ENCODE results near the gene NFATC2.

The NFATC2 gene

GRCh38 chr20:51563174-51563485, 20.6 kb upstream of the NFATC2 start:
- DNase-seq (ENCODE audit: low read depth, low spot score) = no peak
- in situ Hi-C loops (cut with HindIII; ENCODE audit: low sequenced_read_pairs) = no loop called here
- TF ChIP-seq CTCF (IDR thresholded peaks at IDR 0.05; ENCODE audit: low read depth, low read length) = no peak
- H3K4me3 ChIP-seq (ENCODE audit: low read depth, low read length) = peak overlapping the region; percentile 67

- in situ Hi-C loops (cut with HindIII; ENCODE audit: low sequenced_read_pairs) = no loop called here
- peak overlapping the region; percentile 67 for H3K4me3 ChIP-seq (ENCODE audit: low read depth, low read length)
- peak; percentile 97 for DNase-seq (ENCODE audit: low read depth, low spot score)
- no peak for TF ChIP-seq CTCF (IDR thresholded peaks at IDR 0.05; ENCODE audit: low read depth, low read length)
Measured at GRCh38 chr20:51562332-51563173, 20.0 kb upstream of the NFATC2 start.

GRCh38 chr20:51562027-51562331, 19.5 kb upstream of the NFATC2 start:
- in situ Hi-C loops (cut with HindIII; ENCODE audit: low sequenced_read_pairs) = no loop called here
- peak; percentile 59 for DNase-seq (ENCODE audit: low read depth, low spot score)
- TF ChIP-seq CTCF (IDR thresholded peaks at IDR 0.05; ENCODE audit: low read depth, low read length) = no peak
- H3K4me3 ChIP-seq (ENCODE audit: low read depth, low read length) = peak overlapping the region; percentile 67

GRCh38 chr20:51560550-51561307, 18.2 kb upstream of the NFATC2 start:
- in situ Hi-C loops (cut with HindIII; ENCODE audit: low sequenced_read_pairs) = no loop called here
- peak overlapping the region; percentile 67 for H3K4me3 ChIP-seq (ENCODE audit: low read depth, low read length)
- no peak for TF ChIP-seq CTCF (IDR thresholded peaks at IDR 0.05; ENCODE audit: low read depth, low read length)
- DNase-seq (ENCODE audit: low read depth, low spot score) = no peak

- no peak for TF ChIP-seq CTCF (IDR thresholded peaks at IDR 0.05; ENCODE audit: low read depth, low read length)
- DNase-seq (ENCODE audit: low read depth, low spot score) = no peak
- in situ Hi-C loops (cut with HindIII; ENCODE audit: low sequenced_read_pairs) = no loop called here
- no peak overlapping the region for H3K4me3 ChIP-seq (ENCODE audit: low read depth, low read length)
Measured at GRCh38 chr20:51560042-51560441, 17.5 kb upstream of the NFATC2 start.

- no peak for TF ChIP-seq CTCF (IDR thresholded peaks at IDR 0.05; ENCODE audit: low read depth, low read length)
- DNase-seq (ENCODE audit: low read depth, low spot score) = peak; percentile 62
- in situ Hi-C loops (cut with HindIII; ENCODE audit: low sequenced_read_pairs) = no loop called here
- no peak overlapping the region for H3K4me3 ChIP-seq (ENCODE audit: low read depth, low read length)
Measured at GRCh38 chr20:51554538-51555165, 12.1 kb upstream of the NFATC2 start.
